GM23248 (cell line): ENCODE data around the gene AIFM1.

Experiments
- EZH2 ChIP-seq: fragments of 200-600 bp; sonication (generic); IDR thresholded peaks from 2 replicates; pipeline ENCODE4 v1.6.1; 2018; ENCODE audit warnings: antibody characterized with exemption, mild to moderate bottlenecking; ENCODE audit not compliant: insufficient read depth, poor library complexity, severe bottlenecking
- EZH2phosphoT487 ChIP-seq: fragments of 200-600 bp; sonication (generic); IDR thresholded peaks from 2 replicates; pipeline ENCODE4 v1.6.1; 2018; ENCODE audit warnings: antibody characterized with exemption, moderate library complexity, mild to moderate bottlenecking, low read depth; ENCODE audit not compliant: insufficient read depth

DNA sequence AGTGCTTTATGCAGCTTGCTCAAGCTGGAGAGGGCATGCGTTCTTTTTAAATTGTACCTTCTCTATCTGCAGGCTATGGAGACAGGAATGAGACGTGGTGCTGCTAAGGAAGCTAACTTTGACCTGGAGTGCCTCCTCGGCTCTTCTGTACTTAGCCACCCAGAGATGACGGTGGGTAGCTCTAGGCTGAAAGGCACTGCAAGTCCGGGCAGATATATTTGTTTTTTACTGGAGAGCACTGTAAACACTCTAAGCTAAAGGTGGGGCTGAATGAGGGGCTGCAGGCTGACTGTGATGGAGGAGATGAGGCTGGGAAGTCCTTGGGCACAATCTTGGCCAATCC is 67.5 kb downstream of the AIFM1 start:
- TF ChIP-seq EZH2 (no peak), EZH2phosphoT487 (no peak)
